Subcutaneous adipose tissue (tissue), 4 donors: ENCODE measurements around the gene SHROOM2. TPM values are rescaled to one million over a fixed set of nuclear protein-coding genes. Genes with fewer than 3 reads are reported as not detected.

Experiments used
- CTCF ChIP-seq: fragments of 450-650 bp; IDR thresholded peaks from one replicate; pipeline ENCODE4 v1.5.1; 2016; ENCODE audit warnings: low read depth, mild to moderate bottlenecking, control low read depth, antibody characterized with exemption, moderate library complexity
- total RNA-seq, 4 donors: library from RNA; depleted of rRNA; stranded (reverse); fragments of >200 nt; gene quantifications; one replicate each; pipeline ENCODE4 v1.1.0, GENCODE V29; 2016

The SHROOM2 gene
- total RNA-seq, 4 donors from 2014 or later = 0.16 to 0.44 (median 0.27) TPM

- no peak for TF ChIP-seq CTCF
These were observed 39.7 kb downstream of the SHROOM2 start for GRCh38 chrX:9825966-9826365.

- no peak for TF ChIP-seq CTCF
These were observed 43.4 kb downstream of the SHROOM2 start for GRCh38 chrX:9829308-9830267.

- TF ChIP-seq CTCF = no peak
These were observed 46.6 kb downstream of the SHROOM2 start for GRCh38 chrX:9832811-9833210.

- no peak for TF ChIP-seq CTCF
These were observed 49.5 kb downstream of the SHROOM2 start for GRCh38 chrX:9835585-9836210.

GRCh38 chrX:9842541-9842940 is 56.3 kb downstream of the SHROOM2 start:
- TF ChIP-seq CTCF = no peak

GRCh38 chrX:9844936-9845577 is 58.8 kb downstream of the SHROOM2 start:
- no peak for TF ChIP-seq CTCF

GRCh38 chrX:9845578-9845952 is 59.3 kb downstream of the SHROOM2 start:
- TF ChIP-seq CTCF = no peak
